Measurements from ENCODE around the gene ZBBX. TPM values are rescaled to one million over a fixed set of nuclear protein-coding genes. Genes with fewer than 3 reads are reported as not detected.

The ZBBX gene
- total RNA-seq, 1 donor from 2014 or later: 1.9 TPM

DNA sequence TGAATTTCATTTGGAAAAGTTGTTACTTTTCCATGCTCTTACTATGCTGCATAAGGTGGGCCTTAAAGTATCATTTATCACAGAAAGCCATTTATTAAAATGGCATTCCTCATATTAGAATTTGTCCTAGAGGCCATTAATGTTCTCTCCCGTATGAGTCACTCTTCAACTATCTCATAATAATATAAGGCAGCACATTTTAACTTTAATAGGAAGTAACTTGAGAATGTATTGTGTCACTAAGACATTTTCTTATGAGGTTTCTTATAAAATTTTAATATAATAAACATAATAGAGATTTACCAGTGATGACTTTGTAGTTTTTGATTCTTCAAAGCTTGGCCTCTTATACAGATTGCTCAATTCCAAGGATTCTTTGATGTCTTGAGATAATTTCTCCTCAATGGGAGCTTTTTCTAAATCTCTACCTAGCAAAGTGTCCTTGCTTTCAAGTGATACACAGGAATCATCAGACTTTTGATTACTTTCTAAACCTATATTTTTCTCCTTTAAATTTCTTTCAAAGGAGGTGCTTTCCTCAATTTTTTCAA is 74.7 kb downstream of the ZBBX start:
- H3K9me3 Mint-ChIP-seq: peaks cover 17% of the 10 kb centered on the region
- no peaks in the 10 kb centered on the region for H3K36me3 Mint-ChIP-seq
- no peak for DNase-seq (ENCODE audit: low spot score in 2 of 2, unreplicated experiment in 2 of 2)
- H3K27me3 Mint-ChIP-seq (ENCODE audit: low read depth): no peaks in the 10 kb centered on the region
- no peak overlapping the region for H3K4me3 Mint-ChIP-seq
- H3K27ac Mint-ChIP-seq: no peak overlapping the region
- TF ChIP-seq, protein P1, sequence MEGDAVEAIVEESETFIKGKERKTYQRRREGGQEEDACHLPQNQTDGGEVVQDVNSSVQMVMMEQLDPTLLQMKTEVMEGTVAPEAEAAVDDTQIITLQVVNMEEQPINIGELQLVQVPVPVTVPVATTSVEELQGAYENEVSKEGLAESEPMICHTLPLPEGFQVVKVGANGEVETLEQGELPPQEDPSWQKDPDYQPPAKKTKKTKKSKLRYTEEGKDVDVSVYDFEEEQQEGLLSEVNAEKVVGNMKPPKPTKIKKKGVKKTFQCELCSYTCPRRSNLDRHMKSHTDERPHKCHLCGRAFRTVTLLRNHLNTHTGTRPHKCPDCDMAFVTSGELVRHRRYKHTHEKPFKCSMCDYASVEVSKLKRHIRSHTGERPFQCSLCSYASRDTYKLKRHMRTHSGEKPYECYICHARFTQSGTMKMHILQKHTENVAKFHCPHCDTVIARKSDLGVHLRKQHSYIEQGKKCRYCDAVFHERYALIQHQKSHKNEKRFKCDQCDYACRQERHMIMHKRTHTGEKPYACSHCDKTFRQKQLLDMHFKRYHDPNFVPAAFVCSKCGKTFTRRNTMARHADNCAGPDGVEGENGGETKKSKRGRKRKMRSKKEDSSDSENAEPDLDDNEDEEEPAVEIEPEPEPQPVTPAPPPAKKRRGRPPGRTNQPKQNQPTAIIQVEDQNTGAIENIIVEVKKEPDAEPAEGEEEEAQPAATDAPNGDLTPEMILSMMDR (IDR thresholded peaks at IDR 0.05; ENCODE audit: unreplicated experiment): no peak
- H3K4me1 Mint-ChIP-seq: peaks cover 7% of the 10 kb centered on the region

DNA sequence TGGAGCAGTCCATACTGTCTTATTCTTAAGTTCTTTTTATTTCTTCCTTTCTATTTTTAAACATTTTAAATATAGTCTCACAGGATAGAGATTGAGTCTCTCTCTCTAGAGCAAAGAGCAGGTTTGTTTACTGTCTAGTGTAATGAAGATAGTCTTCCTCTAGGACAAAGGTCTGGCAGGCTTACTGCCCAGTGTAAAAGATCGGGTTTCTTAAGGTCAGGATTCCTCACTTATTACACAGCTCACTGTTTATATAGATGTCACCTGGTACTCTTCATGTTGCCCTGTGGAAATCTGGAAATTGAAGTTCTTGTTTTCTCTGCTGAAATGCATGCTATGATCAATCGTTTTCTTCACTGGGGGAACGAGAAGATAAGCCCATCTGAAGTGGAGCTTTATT is 76.0 kb downstream of the ZBBX start:
- Mint-ChIP-seq H3K4me3 (no peak overlapping the region), H3K36me3 (no peaks in the 10 kb centered on the region), H3K4me1 (peaks cover 7% of the 10 kb centered on the region), H3K27me3 (ENCODE audit: low read depth) (no peaks in the 10 kb centered on the region), H3K27ac (no peak overlapping the region), H3K9me3 (peaks cover 5% of the 10 kb centered on the region)
- TF ChIP-seq, protein P1 (IDR thresholded peaks at IDR 0.05; ENCODE audit: unreplicated experiment): no peak
- no peak for DNase-seq (ENCODE audit: low spot score in 2 of 2, unreplicated experiment in 2 of 2)

DNA sequence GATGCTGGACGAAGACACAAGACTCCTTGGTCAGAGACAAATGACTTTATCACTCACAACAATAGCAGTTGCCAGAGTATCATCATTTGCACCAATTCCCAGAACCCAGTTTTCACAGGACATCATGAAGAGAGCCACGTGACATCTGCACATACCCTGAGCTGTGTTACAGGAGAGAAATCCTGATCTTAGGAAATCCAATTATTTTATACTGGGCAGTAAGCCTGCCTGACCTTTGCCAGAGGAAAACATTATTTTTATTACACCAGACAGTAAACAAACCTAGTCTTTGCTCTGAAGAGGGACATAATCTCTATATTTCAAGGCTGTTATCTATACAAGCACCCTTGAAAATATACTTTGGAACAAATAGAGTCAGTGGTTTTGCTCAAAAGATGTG is 77.4 kb downstream of the ZBBX start:
- no peak overlapping the region for H3K27ac Mint-ChIP-seq
- no peaks in the 10 kb centered on the region for H3K36me3 Mint-ChIP-seq
- no peak overlapping the region for H3K4me3 Mint-ChIP-seq
- no peak for DNase-seq (ENCODE audit: low spot score in 2 of 2, unreplicated experiment in 2 of 2)
- peaks cover 7% of the 10 kb centered on the region for H3K4me1 Mint-ChIP-seq
- TF ChIP-seq, protein P1 (IDR thresholded peaks at IDR 0.05; ENCODE audit: unreplicated experiment): no peak
- no peaks in the 10 kb centered on the region for H3K27me3 Mint-ChIP-seq (ENCODE audit: low read depth)
- H3K9me3 Mint-ChIP-seq: no peaks in the 10 kb centered on the region

DNA sequence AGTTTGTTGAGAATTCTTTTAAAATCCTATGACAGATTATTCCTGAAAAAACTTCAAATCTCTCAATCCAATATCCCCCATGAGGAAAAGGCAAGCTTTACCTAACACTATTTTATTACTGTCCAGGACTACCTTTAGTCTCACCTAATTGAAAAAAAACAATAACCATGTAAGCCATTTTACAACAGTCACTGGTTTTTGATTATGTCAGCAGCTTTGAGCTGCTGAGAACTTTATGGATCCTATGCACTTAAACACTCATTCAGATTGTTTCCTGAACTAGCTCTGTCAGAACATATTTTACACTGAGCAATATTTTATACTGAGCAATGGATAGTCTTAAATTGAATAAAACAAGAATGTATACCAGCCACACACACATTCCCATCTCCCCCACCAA is 79.9 kb downstream of the ZBBX start:
- DNase-seq (ENCODE audit: low spot score in 2 of 2, unreplicated experiment in 2 of 2): no peak
- peaks cover 7% of the 10 kb centered on the region for H3K9me3 Mint-ChIP-seq
- TF ChIP-seq, protein P1 (IDR thresholded peaks at IDR 0.05; ENCODE audit: unreplicated experiment): no peak
- no peaks in the 10 kb centered on the region for H3K36me3 Mint-ChIP-seq
- H3K4me1 Mint-ChIP-seq: peaks cover under 1% of the 10 kb centered on the region
- no peaks in the 10 kb centered on the region for H3K27me3 Mint-ChIP-seq (ENCODE audit: low read depth)
- H3K27ac Mint-ChIP-seq: no peak overlapping the region
- H3K4me3 Mint-ChIP-seq: no peak overlapping the region

DNA sequence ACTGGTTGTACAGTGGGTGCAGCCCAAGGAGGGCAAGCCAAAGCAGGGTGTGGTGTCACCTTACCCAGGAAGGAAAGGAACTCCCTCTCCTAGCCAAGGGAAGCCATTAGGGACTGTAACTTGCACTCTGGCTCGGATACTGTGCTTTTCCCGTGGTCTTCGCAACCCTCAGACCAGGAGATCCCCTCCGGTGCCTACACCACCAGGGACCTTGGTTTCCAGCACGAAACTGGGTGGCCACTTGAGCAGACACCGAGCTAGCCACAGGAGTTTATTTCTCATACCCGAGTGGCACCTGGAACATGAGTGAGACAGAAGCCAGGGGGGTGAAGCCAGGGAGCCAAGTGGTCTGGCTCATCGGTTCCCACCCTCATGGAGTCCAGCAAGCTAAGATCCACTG is 90.7 kb downstream of the ZBBX start:
- TF ChIP-seq, protein P1 (IDR thresholded peaks at IDR 0.05; ENCODE audit: unreplicated experiment): no peak
- Mint-ChIP-seq H3K36me3 (no peaks in the 10 kb centered on the region), H3K27ac (no peak overlapping the region), H3K9me3 (peaks cover 3% of the 10 kb centered on the region), H3K4me1 (no peaks in the 10 kb centered on the region), H3K4me3 (no peak overlapping the region), H3K27me3 (ENCODE audit: low read depth) (peaks cover 8% of the 10 kb centered on the region)
- no peak for DNase-seq (ENCODE audit: low spot score in 2 of 2, unreplicated experiment in 2 of 2)

DNA sequence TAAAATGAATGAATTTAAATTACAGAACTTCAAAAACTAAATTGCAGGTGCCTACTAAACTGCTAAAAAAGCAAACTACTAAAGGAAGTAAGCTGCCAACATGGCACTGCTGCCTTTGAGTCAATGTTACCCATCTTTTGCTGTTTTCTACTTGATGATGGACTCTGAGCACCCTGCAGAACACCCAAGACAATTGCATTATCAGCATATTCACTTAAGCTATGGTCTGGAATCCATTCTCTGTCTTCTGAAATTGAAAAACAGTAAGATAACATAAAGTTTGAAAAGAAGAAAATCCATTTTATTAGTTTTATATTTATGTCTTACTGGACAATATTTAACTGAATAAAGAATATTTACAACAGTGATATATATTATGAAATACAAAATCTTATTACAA is 91.4 kb downstream of the ZBBX start:
- TF ChIP-seq, protein P1 (IDR thresholded peaks at IDR 0.05; ENCODE audit: unreplicated experiment): no peak
- H3K27me3 Mint-ChIP-seq (ENCODE audit: low read depth): peaks cover 8% of the 10 kb centered on the region
- no peak overlapping the region for H3K27ac Mint-ChIP-seq
- DNase-seq (ENCODE audit: low spot score in 2 of 2, unreplicated experiment in 2 of 2): no peak
- H3K9me3 Mint-ChIP-seq: peaks cover 3% of the 10 kb centered on the region
- no peak overlapping the region for H3K4me3 Mint-ChIP-seq
- no peaks in the 10 kb centered on the region for H3K36me3 Mint-ChIP-seq
- no peaks in the 10 kb centered on the region for H3K4me1 Mint-ChIP-seq

Data from mesothelial cell of epicardium (in vitro differentiated cells).